Brain microvascular endothelial cell (primary cell): Measurements from ENCODE around the gene FSTL1.
"Not testable (repeated sequence)": the region's sequence is repeated elsewhere in the genome, so short reads cannot be mapped to it uniquely, and the experiment has no call there.

Source experiments
- DNase-seq: peaks from one replicate; pipeline ENCODE4 v3.0.0-alpha.2; 2020
- H3K27ac ChIP-seq: fragments of 250-450 bp; sonication (Bioruptor Pico); 2 replicates; pipeline ENCODE4 v1.5.1; 2020; ENCODE audit warnings: mild to moderate bottlenecking, moderate library complexity
- H3K27me3 ChIP-seq: fragments of 250-450 bp; sonication (Bioruptor Pico); replicated peaks from 2 replicates; pipeline ENCODE4 v1.5.1; 2020; ENCODE audit warnings: mild to moderate bottlenecking
- H3K36me3 ChIP-seq: fragments of 250-450 bp; sonication (Bioruptor Pico); replicated peaks from 2 replicates; pipeline ENCODE4 v1.5.1; 2020; ENCODE audit warnings: mild to moderate bottlenecking
- H3K4me3 ChIP-seq: 2 replicates; pipeline ENCODE4 v1.5.1; 2011; ENCODE audit warnings: low read depth, mild to moderate bottlenecking, control low read depth, low read length, moderate library complexity
- CTCF ChIP-seq: IDR thresholded peaks from 2 replicates; pipeline ENCODE4 v1.5.1; 2011; ENCODE audit warnings: low read depth, mild to moderate bottlenecking, moderate library complexity, low read length, control low read depth, inconsistent platforms; ENCODE audit errors: missing control alignments
- in situ Hi-C: cut with HindIII; loops from 2 replicates; pipeline ENCODE4 v1.10.0; 2017; ENCODE audit warnings: low sequenced_read_pairs, low pct_ligation_motif_present

Gene FSTL1

GRCh38 chr3:120381503-120381902 lies 69.3 kb downstream of the FSTL1 start:
- no peak for TF ChIP-seq CTCF
- Histone ChIP-seq H3K27me3 (no peaks in the 10 kb centered on the region), H3K4me3 (no peak overlapping the region), H3K36me3 (no peaks in the 10 kb centered on the region), H3K27ac (no peak overlapping the region)
- DNase-seq = no peak
- in situ Hi-C loops = no loop called here

- H3K36me3 ChIP-seq, in situ Hi-C loops, H3K4me3 ChIP-seq, DNase-seq, H3K27me3 ChIP-seq, H3K27ac ChIP-seq: not testable (repeated sequence)
These were observed 72.8 kb downstream of the FSTL1 start for GRCh38 chr3:120377948-120378347.

- DNase-seq = no peak
- in situ Hi-C loops = no loop called here
- no peak overlapping the region for H3K27ac ChIP-seq
- no peaks in the 10 kb centered on the region for H3K36me3 ChIP-seq
- no peak for TF ChIP-seq CTCF
- H3K27me3 ChIP-seq = peaks cover 2% of the 10 kb centered on the region
- H3K4me3 ChIP-seq = no peak overlapping the region
These were observed 80.3 kb downstream of the FSTL1 start for GRCh38 chr3:120370463-120370862.

- no peak overlapping the region for H3K27ac ChIP-seq
- in situ Hi-C loops = no loop called here
- no peak overlapping the region for H3K4me3 ChIP-seq
- H3K36me3 ChIP-seq = no peaks in the 10 kb centered on the region
- TF ChIP-seq CTCF = no peak
- DNase-seq = no peak
- H3K27me3 ChIP-seq = peaks cover 2% of the 10 kb centered on the region
These were observed 81.7 kb downstream of the FSTL1 start for GRCh38 chr3:120369037-120369467.

GRCh38 chr3:120368172-120368571 lies 82.6 kb downstream of the FSTL1 start:
- H3K4me3 ChIP-seq = no peak overlapping the region
- TF ChIP-seq CTCF = no peak
- DNase-seq = no peak
- no peak overlapping the region for H3K27ac ChIP-seq
- H3K36me3 ChIP-seq = no peaks in the 10 kb centered on the region
- H3K27me3 ChIP-seq = peaks cover 2% of the 10 kb centered on the region
- in situ Hi-C loops = no loop called here

GRCh38 chr3:120364821-120365220 lies 86.0 kb downstream of the FSTL1 start:
- H3K27ac ChIP-seq = no peak overlapping the region
- in situ Hi-C loops = no loop called here
- no peaks in the 10 kb centered on the region for H3K36me3 ChIP-seq
- no peak overlapping the region for H3K4me3 ChIP-seq
- peak; percentile 53 for DNase-seq
- no peak for TF ChIP-seq CTCF
- no peaks in the 10 kb centered on the region for H3K27me3 ChIP-seq
